ENCODE data around the gene CACNB1. TPM values are rescaled to one million over a fixed set of nuclear protein-coding genes. Genes with fewer than 3 reads are reported as not detected.

Gene CACNB1
- total and polyA plus RNA-seq, 2 of the 13 experiments (the other 11 are each of a cell fraction or from before 2014, with no cell fraction given), result 0.75 to 1.5 TPM

- TF ChIP-seq IKZF5 (CRISPR knock-in tag; IDR thresholded peaks at IDR 0.05) (peak; percentile 4; the same call in 1 of the 2 replicates), EHMT2 (IDR thresholded peaks at IDR 0.05; ENCODE audit: borderline replicate concordance, low read depth, low read length) (no peak), TOE1 (CRISPR knock-in tag; IDR thresholded peaks at IDR 0.05) (no peak), MTERF4 (CRISPR knock-in tag; IDR thresholded peaks at IDR 0.05) (no peak), ZNF556 (CRISPR knock-in tag; IDR thresholded peaks at IDR 0.05; ENCODE audit: borderline replicate concordance) (0 out of 2 replicates have a peak, but pooled peaks have one; percentile 0), ZNF235 (CRISPR knock-in tag; IDR thresholded peaks at IDR 0.05; ENCODE audit: borderline replicate concordance) (no peak), ZBTB20 (CRISPR knock-in tag; IDR thresholded peaks at IDR 0.05; ENCODE audit: borderline replicate concordance, low read depth) (peak; percentile 55; the same call in 1 of the 2 replicates), GLI4 (CRISPR knock-in tag; IDR thresholded peaks at IDR 0.05; ENCODE audit: borderline replicate concordance) (0 out of 2 replicates have a peak, but pooled peaks have one; percentile 23), ZNF687 (CRISPR knock-in tag; IDR thresholded peaks at IDR 0.05) (peak; percentile 59; the same call in 1 of the 2 replicates), ZNF446 (CRISPR knock-in tag; IDR thresholded peaks at IDR 0.05) (no peak), FOXP1 (IDR thresholded peaks at IDR 0.05) (no peak), FOXP1 (CRISPR knock-in tag; IDR thresholded peaks at IDR 0.05) (no peak), KLF12 (CRISPR knock-in tag; IDR thresholded peaks at IDR 0.05; ENCODE audit: borderline replicate concordance) (no peak), KDM2A (CRISPR knock-in tag; IDR thresholded peaks at IDR 0.05; ENCODE audit: borderline replicate concordance, low read depth) (0 out of 2 replicates have a peak, but pooled peaks have one; percentile 1), TP53 (CRISPR knock-in tag; conservative IDR thresholded peaks at IDR 0.05) (no peak), SKI (IDR thresholded peaks at IDR 0.05; ENCODE audit: partially characterized antibody) (no peak), KDM5B (CRISPR knock-in tag; IDR thresholded peaks at IDR 0.05; ENCODE audit: borderline replicate concordance) (0 out of 2 replicates have a peak, but pooled peaks have one; percentile 12), U2AF2 (IDR thresholded peaks at IDR 0.05; ENCODE audit: low read depth, low read length) (no peak), FOXC1 (CRISPR knock-in tag; IDR thresholded peaks at IDR 0.05; ENCODE audit: borderline replicate concordance) (peak; percentile 52; the same call in 1 of the 2 replicates), ZMYM3 (CRISPR knock-in tag; IDR thresholded peaks at IDR 0.05) (peak; percentile 49; the same call in 1 of the 2 replicates), ASH2L (IDR thresholded peaks at IDR 0.05; ENCODE audit: insufficient read length, low read depth, low read length) (peak; percentile 6), ARHGAP35 (CRISPR knock-in tag; IDR thresholded peaks at IDR 0.05; ENCODE audit: borderline replicate concordance) (0 out of 2 replicates have a peak, but pooled peaks have one; percentile 13), HES4 (CRISPR knock-in tag; IDR thresholded peaks at IDR 0.05; ENCODE audit: borderline replicate concordance) (0 out of 2 replicates have a peak, but pooled peaks have one; percentile 16), ZNF768 (CRISPR knock-in tag; IDR thresholded peaks at IDR 0.05) (peak; percentile 31; the same call in 1 of the 2 replicates)
Measured at GRCh38 chr17:39244016-39244599, 46.6 kb upstream of the CACNB1 start (continued).
